Smooth muscle cell of the umbilical artery (primary cell): ENCODE data around the gene TICAM2. TPM values are rescaled to one million over a fixed set of nuclear protein-coding genes. Genes with fewer than 3 reads are reported as not detected.

Experiments
- total RNA-seq: library from RNA; depleted of rRNA; stranded (reverse); fragments of >200 nt; gene quantifications from 2 replicates; pipeline ENCODE4 v1.2.3, GENCODE V29; 2014

Gene TICAM2, protein sequence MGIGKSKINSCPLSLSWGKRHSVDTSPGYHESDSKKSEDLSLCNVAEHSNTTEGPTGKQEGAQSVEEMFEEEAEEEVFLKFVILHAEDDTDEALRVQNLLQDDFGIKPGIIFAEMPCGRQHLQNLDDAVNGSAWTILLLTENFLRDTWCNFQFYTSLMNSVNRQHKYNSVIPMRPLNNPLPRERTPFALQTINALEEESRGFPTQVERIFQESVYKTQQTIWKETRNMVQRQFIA
- total RNA-seq: 5.0 and 5.6 TPM in 2 replicates

DNA sequence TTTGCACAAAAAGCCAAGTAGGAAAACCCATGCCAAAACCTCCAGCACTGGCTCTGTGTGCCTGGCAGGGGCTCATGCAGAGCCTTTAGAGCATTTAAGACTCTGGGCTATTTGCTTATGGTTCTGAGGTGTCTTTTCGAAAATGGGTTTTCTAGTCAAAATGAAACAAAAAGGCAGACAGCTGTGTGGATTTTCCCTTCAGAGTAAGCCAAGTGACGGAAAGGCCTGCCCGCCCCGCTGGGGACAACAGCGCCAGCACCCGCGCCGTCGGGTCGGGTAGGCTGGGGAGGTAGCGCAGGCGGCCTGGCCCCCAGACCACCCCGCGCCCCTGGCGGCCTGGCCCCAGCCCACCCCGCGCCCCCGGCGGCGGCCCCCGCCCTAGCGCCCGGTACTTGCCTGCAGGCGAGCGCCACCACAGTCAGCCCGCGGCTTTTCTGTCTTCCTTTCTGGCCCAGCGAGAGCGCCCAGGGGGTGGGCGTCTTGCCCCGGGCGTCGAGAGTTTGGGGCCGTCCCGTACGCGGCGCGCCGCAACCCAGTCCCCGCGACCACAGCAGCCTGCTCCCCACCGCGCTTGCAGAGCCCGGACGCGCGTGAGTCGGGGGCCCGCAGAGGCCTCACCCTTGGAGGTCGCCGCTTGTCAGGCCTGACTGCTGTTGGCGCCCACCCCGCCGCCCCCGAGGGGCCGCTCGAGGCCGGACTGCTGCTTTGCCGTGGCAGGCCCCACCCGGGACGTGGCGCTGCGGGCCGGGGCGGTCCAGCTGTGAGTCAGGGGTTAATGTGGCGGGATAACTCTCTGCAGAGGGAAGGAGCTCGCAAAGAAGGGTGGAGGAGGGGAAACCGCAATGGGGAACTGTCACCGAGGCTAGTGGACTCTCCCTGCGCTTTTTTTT lies at the start of gene TICAM2:
TICAM2 (minus strand) TSS at position 779 of the 890 bp plus-strand sequence. CDS start 21,223 bp downstream, outside the sequence.

DNA sequence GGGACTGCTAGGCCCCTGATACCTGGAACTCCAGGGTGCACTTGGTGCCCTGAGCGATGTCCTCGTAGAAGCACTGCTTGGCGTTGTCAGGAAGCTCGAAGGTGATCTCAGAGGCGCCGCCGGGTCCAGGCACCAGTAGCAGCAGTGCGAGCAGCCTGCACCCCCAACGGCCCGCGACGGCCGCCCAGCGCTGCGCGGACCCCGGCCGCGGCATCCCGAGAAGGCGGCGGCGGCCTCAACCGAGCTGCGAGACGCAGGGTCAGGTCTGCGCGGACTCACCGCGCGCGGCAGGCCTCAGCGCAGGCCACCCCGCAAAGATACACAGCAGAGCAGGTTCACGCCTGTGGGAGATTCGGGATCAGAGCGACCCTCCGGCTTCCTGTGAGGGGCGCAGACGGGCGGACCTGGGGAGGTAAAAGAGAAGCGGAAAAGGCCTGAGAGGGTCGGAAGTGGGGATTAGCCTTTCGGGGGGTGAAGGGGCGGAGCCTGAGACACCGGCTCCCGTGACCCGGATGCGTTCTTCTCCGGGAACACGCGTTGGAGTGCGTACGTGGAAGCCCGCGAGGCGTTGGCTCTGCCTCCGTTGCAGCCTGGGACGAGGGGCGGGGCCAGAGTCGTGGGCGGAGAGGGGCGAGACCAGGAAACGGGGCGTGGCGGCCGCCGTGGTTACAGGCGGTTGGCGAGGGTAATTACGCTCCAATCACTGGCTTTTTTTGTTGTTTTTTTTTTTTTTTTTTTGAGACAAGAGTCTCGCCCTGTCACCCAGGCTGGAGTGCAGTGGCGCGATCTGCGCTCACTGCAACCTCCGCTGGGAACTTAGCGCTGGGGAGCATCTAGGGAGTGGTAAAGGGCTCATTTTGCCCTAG lies 23.5 kb upstream of the TICAM2 start, which contains the start of gene TMED7:
TMED7 (minus strand) TSS at position 458 of the 866 bp plus-strand sequence; CDS start at position 214, 244 bp downstream.

DNA sequence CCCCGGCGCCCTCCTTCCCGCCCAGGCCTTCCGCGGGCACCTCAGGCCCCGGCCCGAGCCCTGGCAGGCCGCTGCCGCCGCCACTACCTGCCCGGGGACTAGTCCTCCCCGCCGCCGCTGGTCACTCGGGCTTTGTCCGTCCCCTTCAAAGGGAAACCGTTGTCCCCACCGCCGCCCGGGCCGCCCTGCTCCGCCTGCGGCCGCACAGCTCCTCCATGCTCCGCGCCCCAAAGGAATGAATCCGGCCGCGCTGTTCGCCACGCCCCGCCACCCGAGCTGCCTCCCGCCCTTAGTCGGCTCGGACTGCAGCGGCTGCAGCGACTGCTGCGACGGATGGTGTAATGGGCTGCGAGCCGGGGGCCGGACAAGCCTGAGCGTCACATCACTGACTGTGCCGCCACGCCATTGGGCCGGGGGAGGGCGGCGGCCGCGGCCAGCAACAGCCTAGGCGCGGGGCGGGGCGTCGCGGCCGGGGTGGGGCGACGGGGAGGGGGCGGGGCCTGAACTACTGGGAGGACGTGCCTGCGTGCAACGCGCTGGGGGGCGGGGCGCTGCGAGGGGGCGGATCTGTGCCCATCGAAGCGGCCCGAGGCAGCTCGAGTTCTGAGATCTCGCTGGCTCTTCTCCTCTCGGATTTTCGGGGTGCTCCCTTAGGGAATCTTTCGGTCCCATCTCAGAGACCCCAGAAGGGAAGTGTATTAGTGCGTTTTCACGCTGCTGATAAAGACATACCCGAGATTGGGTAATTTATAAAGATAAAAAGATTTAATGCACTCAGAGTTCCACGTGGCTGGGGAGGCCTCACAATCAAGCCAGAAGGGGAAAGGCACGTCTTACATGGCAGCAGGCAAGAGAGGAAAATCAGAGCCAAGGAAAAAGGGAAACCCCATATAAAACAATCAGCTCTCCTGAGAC lies 57.6 kb downstream of the TICAM2 start, which contains the start of gene FEM1C:
FEM1C (minus strand) TSS at position 340 of the 915 bp plus-strand sequence. CDS start 1,282 bp downstream, outside the sequence.

Other genes with a start within 250 kb of the TICAM2 start
- gene FEM1C, start 57.7 kb downstream of the TICAM2 start, total RNA-seq: 19.6 and 27.5 TPM in 2 replicates
- 212 and 279 TPM in 2 replicates for gene TMED7, start 23.6 kb upstream of the TICAM2 start, total RNA-seq
- gene CDO1, start 214.2 kb upstream of the TICAM2 start, total RNA-seq: 0.59 and 1.7 TPM in 2 replicates
- 78.4 and 92.7 TPM in 2 replicates for gene ATG12, start 239.1 kb upstream of the TICAM2 start, total RNA-seq
- 89.2 and 113 TPM in 2 replicates for gene AP3S1, start 239.5 kb upstream of the TICAM2 start, total RNA-seq